DOHH2 (cell line): ENCODE data around the gene SHPK.

Experiments used
- H3F3A ChIP-seq: fragments of 200-600 bp; sonication (generic), shearing (Covaris generic); 2 replicates; pipeline ENCODE4 v1.6.0; 2016; ENCODE audit warnings: antibody characterized with exemption, mild to moderate bottlenecking; ENCODE audit not compliant: control insufficient read depth, insufficient read depth
- H3K27ac ChIP-seq: fragments of 200-600 bp; sonication (generic); 2 replicates; pipeline ENCODE4 v1.5.1; 2014; ENCODE audit warnings: low read depth, mild to moderate bottlenecking, low read length, moderate library complexity
- H3K27me3 ChIP-seq: fragments of 200-600 bp; sonication (generic); 2 replicates; pipeline ENCODE4 v1.6.1; 2014; ENCODE audit warnings: mild to moderate bottlenecking, low read length, mixed read lengths; ENCODE audit not compliant: control insufficient read depth
- H3K36me3 ChIP-seq: fragments of 200-600 bp; sonication (generic); 2 replicates; pipeline ENCODE4 v1.6.1; 2014; ENCODE audit warnings: mild to moderate bottlenecking, low read length, moderate library complexity, mixed read lengths; ENCODE audit not compliant: control insufficient read depth
- H3K4me1 ChIP-seq: fragments of 200-600 bp; sonication (generic); 2 replicates; pipeline ENCODE4 v1.6.1; 2014; ENCODE audit warnings: mild to moderate bottlenecking, low read length, mixed read lengths; ENCODE audit not compliant: control insufficient read depth
- H3K4me2 ChIP-seq: fragments of 200-600 bp; sonication (generic); 2 replicates; pipeline ENCODE4 v1.6.0; 2014; ENCODE audit warnings: mild to moderate bottlenecking, low read length, moderate library complexity
- H3K4me3 ChIP-seq: fragments of 200-600 bp; sonication (generic); 2 replicates; pipeline ENCODE4 v1.5.1; 2014; ENCODE audit warnings: mild to moderate bottlenecking, low read length, mixed read lengths
- H3K79me2 ChIP-seq: fragments of 200-600 bp; sonication (generic); 2 replicates; pipeline ENCODE4 v1.6.1; 2014; ENCODE audit warnings: mild to moderate bottlenecking, low read length, mixed read lengths; ENCODE audit not compliant: control insufficient read depth
- H3K9me2 ChIP-seq: fragments of 200-600 bp; sonication (generic); replicated peaks from 2 replicates; pipeline ENCODE4 v1.6.1; 2014; ENCODE audit warnings: mild to moderate bottlenecking, low read length, mixed read lengths; ENCODE audit not compliant: control insufficient read depth
- H3K9me3 ChIP-seq: fragments of 200-600 bp; sonication (generic); 2 replicates; pipeline ENCODE4 v1.6.1; 2014; ENCODE audit warnings: antibody characterized with exemption, low read length, mixed read lengths; ENCODE audit not compliant: control insufficient read depth, insufficient read depth
- H4K20me1 ChIP-seq: fragments of 200-600 bp; sonication (generic); 2 replicates; pipeline ENCODE4 v1.6.0; 2014; ENCODE audit warnings: low read depth, mild to moderate bottlenecking, antibody characterized with exemption, low read length, moderate library complexity; ENCODE audit not compliant: control insufficient read depth, insufficient read depth
- CTCF ChIP-seq: fragments of 200-600 bp; sonication (generic); IDR thresholded peaks from one replicate; pipeline ENCODE4 v1.5.1; 2014; ENCODE audit warnings: antibody characterized with exemption, mild to moderate bottlenecking, low read depth, low read length; ENCODE audit not compliant: poor library complexity, severe bottlenecking
- EZH2phosphoT487 ChIP-seq: fragments of 200-600 bp; sonication (generic); IDR thresholded peaks from 2 replicates; pipeline ENCODE4 v1.6.1; 2017; ENCODE audit warnings: borderline replicate concordance, mild to moderate bottlenecking, antibody characterized with exemption, low read length, moderate library complexity, mixed read lengths

The SHPK gene

GRCh38 chr17:3632287-3632686, 3.8 kb downstream of the SHPK start:
- H3K27ac ChIP-seq: no peak overlapping the region
- no peaks in the 10 kb centered on the region for H3K27me3 ChIP-seq
- H3K9me3 ChIP-seq: no peaks in the 10 kb centered on the region
- H3K4me1 ChIP-seq: peaks cover 8% of the 10 kb centered on the region
- H4K20me1 ChIP-seq: no peaks in the 10 kb centered on the region
- H3K4me2 ChIP-seq: no peak overlapping the region
- H3F3A ChIP-seq: no peaks in the 10 kb centered on the region
- H3K9me2 ChIP-seq: no peaks in the 10 kb centered on the region
- peaks cover 10% of the 10 kb centered on the region; the same call in 1 of the 2 replicates for H3K36me3 ChIP-seq
- H3K79me2 ChIP-seq: peaks cover 11% of the 10 kb centered on the region
- no peak overlapping the region for H3K4me3 ChIP-seq
- no peak for TF ChIP-seq CTCF
- TF ChIP-seq EZH2phosphoT487: no peak

GRCh38 chr17:3630781-3631180, 5.3 kb downstream of the SHPK start:
- H3K79me2 ChIP-seq: peaks cover 10% of the 10 kb centered on the region
- H3F3A ChIP-seq: no peaks in the 10 kb centered on the region
- no peaks in the 10 kb centered on the region for H4K20me1 ChIP-seq
- no peaks in the 10 kb centered on the region for H3K27me3 ChIP-seq
- H3K27ac ChIP-seq: no peak overlapping the region
- no peaks in the 10 kb centered on the region for H3K9me2 ChIP-seq
- H3K9me3 ChIP-seq: no peaks in the 10 kb centered on the region
- H3K36me3 ChIP-seq: peaks cover 11% of the 10 kb centered on the region; the same call in 1 of the 2 replicates
- no peak for TF ChIP-seq CTCF
- TF ChIP-seq EZH2phosphoT487: no peak
- H3K4me1 ChIP-seq: peaks cover 5% of the 10 kb centered on the region
- H3K4me3 ChIP-seq: no peak overlapping the region
- no peak overlapping the region for H3K4me2 ChIP-seq

- Histone ChIP-seq H3K36me3 (peaks cover 21% of the 10 kb centered on the region; the same call in 1 of the 2 replicates), H3K4me2 (no peak overlapping the region), H4K20me1 (no peaks in the 10 kb centered on the region)
These were observed 8.3 kb downstream of the SHPK start for GRCh38 chr17:3627769-3628167.

More at GRCh38 chr17:3627769-3628167, 8.3 kb downstream of the SHPK start:
- Histone ChIP-seq H3K4me3 (no peak overlapping the region), H3F3A (no peaks in the 10 kb centered on the region), H3K9me2 (no peaks in the 10 kb centered on the region), H3K79me2 (no peaks in the 10 kb centered on the region), H3K27ac (no peak overlapping the region), H3K9me3 (no peaks in the 10 kb centered on the region), H3K27me3 (no peaks in the 10 kb centered on the region), H3K4me1 (no peaks in the 10 kb centered on the region)
- TF ChIP-seq EZH2phosphoT487 (no peak), CTCF (no peak)
